ENCODE measurements around the gene BANF1. TPM values are rescaled to one million over a fixed set of nuclear protein-coding genes. Genes with fewer than 3 reads are reported as not detected.
A peak's percentile ranks its signal among the peaks of the same experiment; 100 is the strongest.

Gene BANF1
- total and polyA plus RNA-seq, 2 of the 13 experiments (the other 11 are each of a cell fraction or from before 2014, with no cell fraction given) = 40.5 to 86.5 TPM

DNA sequence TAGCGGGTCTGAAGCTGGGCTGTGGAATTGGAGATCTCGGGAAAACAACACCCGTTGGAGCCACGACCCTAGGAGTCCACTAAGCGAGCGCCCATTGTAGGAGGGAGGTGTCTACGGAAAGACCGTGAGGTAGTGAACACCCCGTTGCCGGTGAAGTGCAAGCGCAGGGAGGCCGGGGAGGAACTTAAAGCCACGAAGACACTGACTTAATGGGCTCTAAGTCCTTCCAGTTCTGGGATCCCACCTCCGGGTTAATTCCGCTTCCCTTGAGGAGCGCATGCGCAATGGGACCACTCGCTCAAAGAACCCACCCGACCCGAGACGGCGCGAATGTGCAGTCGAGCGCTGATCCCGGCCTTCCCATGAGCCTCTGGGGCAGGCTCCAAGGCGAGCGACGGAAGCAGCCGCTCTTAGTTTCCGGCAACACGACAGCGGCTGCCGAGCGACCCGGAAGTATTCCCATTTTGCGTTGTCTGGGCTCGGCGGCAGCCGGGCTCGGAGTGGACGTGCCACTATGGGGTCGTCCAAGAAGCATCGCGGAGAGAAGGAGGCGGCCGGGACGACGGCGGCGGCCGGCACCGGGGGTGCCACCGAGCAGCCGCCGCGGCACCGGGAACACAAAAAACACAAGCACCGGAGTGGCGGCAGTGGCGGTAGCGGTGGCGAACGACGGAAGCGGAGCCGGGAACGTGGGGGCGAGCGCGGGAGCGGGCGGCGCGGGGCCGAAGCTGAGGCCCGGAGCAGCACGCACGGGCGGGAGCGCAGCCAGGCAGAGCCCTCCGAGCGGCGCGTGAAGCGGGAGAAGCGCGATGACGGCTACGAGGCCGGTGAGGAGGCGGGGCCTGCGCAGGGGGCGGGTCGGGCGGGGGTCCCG lies 40.8 kb upstream of the BANF1 start, which contains the start of gene SART1 (continued):
- TF ChIP-seq, protein P1, sequence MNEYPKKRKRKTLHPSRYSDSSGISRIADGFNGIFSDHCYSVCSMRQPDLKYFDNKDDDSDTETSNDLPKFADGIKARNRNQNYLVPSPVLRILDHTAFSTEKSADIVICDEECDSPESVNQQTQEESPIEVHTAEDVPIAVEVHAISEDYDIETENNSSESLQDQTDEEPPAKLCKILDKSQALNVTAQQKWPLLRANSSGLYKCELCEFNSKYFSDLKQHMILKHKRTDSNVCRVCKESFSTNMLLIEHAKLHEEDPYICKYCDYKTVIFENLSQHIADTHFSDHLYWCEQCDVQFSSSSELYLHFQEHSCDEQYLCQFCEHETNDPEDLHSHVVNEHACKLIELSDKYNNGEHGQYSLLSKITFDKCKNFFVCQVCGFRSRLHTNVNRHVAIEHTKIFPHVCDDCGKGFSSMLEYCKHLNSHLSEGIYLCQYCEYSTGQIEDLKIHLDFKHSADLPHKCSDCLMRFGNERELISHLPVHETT (CRISPR knock-in tag; conservative IDR thresholded peaks at IDR 0.05) = peak; percentile 98
- TF ChIP-seq ZNF615 (CRISPR knock-in tag; IDR thresholded peaks at IDR 0.05; ENCODE audit: borderline replicate concordance) (no peak), ZNF724P (CRISPR knock-in tag; IDR thresholded peaks at IDR 0.05; ENCODE audit: borderline replicate concordance) (no peak), SMARCC2 (IDR thresholded peaks at IDR 0.05) (no peak), ZSCAN9 (CRISPR knock-in tag; IDR thresholded peaks at IDR 0.05; ENCODE audit: borderline replicate concordance) (peak; percentile 48; the same call in 1 of the 2 replicates), FOSL2 (CRISPR knock-in tag; IDR thresholded peaks at IDR 0.05) (peak; percentile 47), SALL1 (CRISPR knock-in tag; IDR thresholded peaks at IDR 0.05) (peak; percentile 84; the same call in 1 of the 2 replicates), ZNF816 (CRISPR knock-in tag; IDR thresholded peaks at IDR 0.05; ENCODE audit: borderline replicate concordance) (no peak), NONO (IDR thresholded peaks at IDR 0.05) (no peak), NONO (CRISPR knock-in tag; conservative IDR thresholded peaks at IDR 0.05) (peak; percentile 92), TARDBP (CRISPR knock-in tag; IDR thresholded peaks at IDR 0.05) (peak; percentile 48; the same call in 1 of the 2 replicates), TCF7 (IDR thresholded peaks at IDR 0.05; ENCODE audit: low read depth) (no peak), SETDB1 (CRISPR knock-in tag; IDR thresholded peaks at IDR 0.05; ENCODE audit: borderline replicate concordance) (no peak), U2AF2 (IDR thresholded peaks at IDR 0.05; ENCODE audit: low read depth, low read length) (no peak), MBD4 (IDR thresholded peaks at IDR 0.05; ENCODE audit: borderline replicate concordance, low read length) (no peak), RFXAP (CRISPR knock-in tag; IDR thresholded peaks at IDR 0.05; ENCODE audit: borderline replicate concordance) (0 out of 2 replicates have a peak, but pooled peaks have one; percentile 38), SMAD1 (CRISPR knock-in tag; IDR thresholded peaks at IDR 0.05; ENCODE audit: borderline replicate concordance, low read depth) (no peak)
- TF ChIP-seq, protein P2, sequence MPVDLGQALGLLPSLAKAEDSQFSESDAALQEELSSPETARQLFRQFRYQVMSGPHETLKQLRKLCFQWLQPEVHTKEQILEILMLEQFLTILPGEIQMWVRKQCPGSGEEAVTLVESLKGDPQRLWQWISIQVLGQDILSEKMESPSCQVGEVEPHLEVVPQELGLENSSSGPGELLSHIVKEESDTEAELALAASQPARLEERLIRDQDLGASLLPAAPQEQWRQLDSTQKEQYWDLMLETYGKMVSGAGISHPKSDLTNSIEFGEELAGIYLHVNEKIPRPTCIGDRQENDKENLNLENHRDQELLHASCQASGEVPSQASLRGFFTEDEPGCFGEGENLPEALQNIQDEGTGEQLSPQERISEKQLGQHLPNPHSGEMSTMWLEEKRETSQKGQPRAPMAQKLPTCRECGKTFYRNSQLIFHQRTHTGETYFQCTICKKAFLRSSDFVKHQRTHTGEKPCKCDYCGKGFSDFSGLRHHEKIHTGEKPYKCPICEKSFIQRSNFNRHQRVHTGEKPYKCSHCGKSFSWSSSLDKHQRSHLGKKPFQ (CRISPR knock-in tag; IDR thresholded peaks at IDR 0.05; ENCODE audit: insufficient replicate concordance) = no peak
- TF ChIP-seq, protein P3, sequence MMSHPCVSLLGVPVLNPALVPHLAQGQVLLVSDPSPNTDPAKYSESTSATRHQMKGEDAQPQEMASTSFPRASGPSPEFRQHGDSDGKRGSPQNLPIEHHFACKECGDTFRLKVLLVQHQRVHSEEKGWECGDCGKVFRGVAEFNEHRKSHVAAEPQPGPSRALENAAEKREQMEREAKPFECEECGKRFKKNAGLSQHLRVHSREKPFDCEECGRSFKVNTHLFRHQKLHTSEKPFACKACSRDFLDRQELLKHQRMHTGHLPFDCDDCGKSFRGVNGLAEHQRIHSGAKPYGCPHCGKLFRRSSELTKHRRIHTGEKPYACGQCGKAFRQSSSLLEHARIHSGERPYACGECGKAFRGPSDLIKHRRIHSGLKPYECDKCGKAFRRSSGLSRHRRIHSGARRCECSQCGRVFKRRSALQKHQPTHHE (CRISPR knock-in tag; IDR thresholded peaks at IDR 0.05; ENCODE audit: borderline replicate concordance) = peak; percentile 83; the same call in 1 of the 2 replicates
- TF ChIP-seq, protein P4, sequence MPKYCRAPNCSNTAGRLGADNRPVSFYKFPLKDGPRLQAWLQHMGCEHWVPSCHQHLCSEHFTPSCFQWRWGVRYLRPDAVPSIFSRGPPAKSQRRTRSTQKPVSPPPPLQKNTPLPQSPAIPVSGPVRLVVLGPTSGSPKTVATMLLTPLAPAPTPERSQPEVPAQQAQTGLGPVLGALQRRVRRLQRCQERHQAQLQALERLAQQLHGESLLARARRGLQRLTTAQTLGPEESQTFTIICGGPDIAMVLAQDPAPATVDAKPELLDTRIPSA (CRISPR knock-in tag; IDR thresholded peaks at IDR 0.05; ENCODE audit: borderline replicate concordance) = no peak
- TF ChIP-seq, protein P5, sequence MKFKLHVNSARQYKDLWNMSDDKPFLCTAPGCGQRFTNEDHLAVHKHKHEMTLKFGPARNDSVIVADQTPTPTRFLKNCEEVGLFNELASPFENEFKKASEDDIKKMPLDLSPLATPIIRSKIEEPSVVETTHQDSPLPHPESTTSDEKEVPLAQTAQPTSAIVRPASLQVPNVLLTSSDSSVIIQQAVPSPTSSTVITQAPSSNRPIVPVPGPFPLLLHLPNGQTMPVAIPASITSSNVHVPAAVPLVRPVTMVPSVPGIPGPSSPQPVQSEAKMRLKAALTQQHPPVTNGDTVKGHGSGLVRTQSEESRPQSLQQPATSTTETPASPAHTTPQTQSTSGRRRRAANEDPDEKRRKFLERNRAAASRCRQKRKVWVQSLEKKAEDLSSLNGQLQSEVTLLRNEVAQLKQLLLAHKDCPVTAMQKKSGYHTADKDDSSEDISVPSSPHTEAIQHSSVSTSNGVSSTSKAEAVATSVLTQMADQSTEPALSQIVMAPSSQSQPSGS (CRISPR knock-in tag; IDR thresholded peaks at IDR 0.05) = peak; percentile 45; the same call in 1 of the 2 replicates
- TF ChIP-seq, protein P6, sequence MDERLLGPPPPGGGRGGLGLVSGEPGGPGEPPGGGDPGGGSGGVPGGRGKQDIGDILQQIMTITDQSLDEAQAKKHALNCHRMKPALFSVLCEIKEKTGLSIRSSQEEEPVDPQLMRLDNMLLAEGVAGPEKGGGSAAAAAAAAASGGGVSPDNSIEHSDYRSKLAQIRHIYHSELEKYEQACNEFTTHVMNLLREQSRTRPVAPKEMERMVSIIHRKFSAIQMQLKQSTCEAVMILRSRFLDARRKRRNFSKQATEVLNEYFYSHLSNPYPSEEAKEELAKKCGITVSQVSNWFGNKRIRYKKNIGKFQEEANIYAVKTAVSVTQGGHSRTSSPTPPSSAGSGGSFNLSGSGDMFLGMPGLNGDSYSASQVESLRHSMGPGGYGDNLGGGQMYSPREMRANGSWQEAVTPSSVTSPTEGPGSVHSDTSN (CRISPR knock-in tag; IDR thresholded peaks at IDR 0.05) = no peak

Data from HepG2 (cell line).